Measurements from ENCODE around the gene BBS12.

- no peak for TF ChIP-seq EGR1 (IDR thresholded peaks at IDR 0.05; ENCODE audit: low read depth in 2 of 2)
- TF ChIP-seq, protein P1, sequence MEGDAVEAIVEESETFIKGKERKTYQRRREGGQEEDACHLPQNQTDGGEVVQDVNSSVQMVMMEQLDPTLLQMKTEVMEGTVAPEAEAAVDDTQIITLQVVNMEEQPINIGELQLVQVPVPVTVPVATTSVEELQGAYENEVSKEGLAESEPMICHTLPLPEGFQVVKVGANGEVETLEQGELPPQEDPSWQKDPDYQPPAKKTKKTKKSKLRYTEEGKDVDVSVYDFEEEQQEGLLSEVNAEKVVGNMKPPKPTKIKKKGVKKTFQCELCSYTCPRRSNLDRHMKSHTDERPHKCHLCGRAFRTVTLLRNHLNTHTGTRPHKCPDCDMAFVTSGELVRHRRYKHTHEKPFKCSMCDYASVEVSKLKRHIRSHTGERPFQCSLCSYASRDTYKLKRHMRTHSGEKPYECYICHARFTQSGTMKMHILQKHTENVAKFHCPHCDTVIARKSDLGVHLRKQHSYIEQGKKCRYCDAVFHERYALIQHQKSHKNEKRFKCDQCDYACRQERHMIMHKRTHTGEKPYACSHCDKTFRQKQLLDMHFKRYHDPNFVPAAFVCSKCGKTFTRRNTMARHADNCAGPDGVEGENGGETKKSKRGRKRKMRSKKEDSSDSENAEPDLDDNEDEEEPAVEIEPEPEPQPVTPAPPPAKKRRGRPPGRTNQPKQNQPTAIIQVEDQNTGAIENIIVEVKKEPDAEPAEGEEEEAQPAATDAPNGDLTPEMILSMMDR (IDR thresholded peaks at IDR 0.05; ENCODE audit: low read depth, low read length, missing input control) = no peak
- TF ChIP-seq YY1 (IDR thresholded peaks at IDR 0.05) = no peak
- no peak for TF ChIP-seq JUND (IDR thresholded peaks at IDR 0.05)
- no peak for TF ChIP-seq TAF1 (conservative IDR thresholded peaks at IDR 0.05)
Measured at GRCh38 chr4:122772311-122772710, 39.8 kb downstream of the BBS12 start.
